Erythroblast (primary cell): ENCODE measurements around the gene MBD5.

ENCODE experiments used
- GATA1 ChIP-seq: IDR thresholded peaks from 2 replicates; pipeline ENCODE4 v1.6.1; 2011; ENCODE audit warnings: low read depth, mild to moderate bottlenecking, control low read depth, low read length, moderate library complexity
- POLR2A ChIP-seq: IDR thresholded peaks from 2 replicates; pipeline ENCODE4 v1.6.1; 2011; ENCODE audit warnings: mild to moderate bottlenecking, low read length

GRCh38 chr2:148527488-148528340 lies 506.8 kb downstream of the MBD5 start:
- TF ChIP-seq POLR2A (no peak), GATA1 (no peak)
